K562 (cell line): ENCODE data around the gene SEPTIN2. TPM values are rescaled to one million over a fixed set of nuclear protein-coding genes. Genes with fewer than 3 reads are reported as not detected.

ENCODE experiments used
- ATAC-seq: fragments of 200-7000 bp; cut with Tn5 transposase; 3 replicates; pipeline ENCODE4 v1.9.1; 2020; ENCODE audit warnings: moderate library complexity
- BruUV-seq: library from RNA; stranded (reverse); fragments of 400-500 nt; replicated peaks from 2 replicates; lab custom pipeline; 2021; lab: Mats Ljungman, UMichigan
- CTCF ChIA-PET: fragments of 300-600 bp; formaldehyde crosslinking; extraction: SDS; loops from one replicate; lab custom pipeline; 2021; ENCODE audit warnings: low intra/inter-chr PET ratio; lab: Yijun Ruan, JAX
- POLR2A ChIA-PET: fragments of 300-600, 350-650 bp; sonication (Branson Sonifier 250); formaldehyde crosslinking; extraction: SDS; loops from one replicate; lab custom pipeline; 2021; ENCODE audit warnings: antibody characterized with exemption, inconsistent platforms; lab: Yijun Ruan, JAX
- DNase-seq, 4 experiments: peaks; one replicate each; pipeline versions ENCODE4 v3.0.0 to v3.0.0-alpha.2; 2011 to 2018; ENCODE audit warnings: low spot score in 3 of 4, mixed read lengths in 3 of 4; ENCODE audit errors: extremely low read depth in 1 of 4
- FAIRE-seq: peaks from 2 replicates; lab custom pipeline; 2011; peaks lifted over from hg19 to GRCh38; lab: Jason Lieb, UNC
- H2AFZ ChIP-seq: 2 replicates; pipeline ENCODE4 v1.6.0; 2011; ENCODE audit warnings: low read depth, low read length, control low read depth, inconsistent platforms
- H3K27ac ChIP-seq: fragments of 200-600 bp; 3 replicates; pipeline ENCODE4 v1.8.0; 2011; ENCODE audit warnings: low read depth, mild to moderate bottlenecking, control low read depth, inconsistent platforms, low read length, moderate library complexity, mixed read lengths; ENCODE audit errors: extremely low read depth
- H3K27me3 ChIP-seq, 2 experiments: fragments of 300-600 bp in 1 of 2; 2 replicates in 1 of 2; 3 replicates in 1 of 2; pipeline versions ENCODE4 v1.6.0 to v1.8.0; 2011; ENCODE audit warnings: inconsistent platforms in 2 of 2, low read length in 2 of 2, mild to moderate bottlenecking in 1 of 2, mixed read lengths in 1 of 2, moderate library complexity in 1 of 2; ENCODE audit not compliant: control insufficient read depth in 2 of 2, insufficient read depth in 2 of 2
- H3K36me3 ChIP-seq: fragments of 300-600 bp; 3 replicates; pipeline ENCODE4 v1.8.0; 2011; ENCODE audit warnings: mild to moderate bottlenecking, low read length, inconsistent platforms; ENCODE audit not compliant: control insufficient read depth, insufficient read depth
- H3K4me1 ChIP-seq, 2 experiments: fragments of 200-600 bp in 1 of 2; replicated peaks in 1 of 2; 2 replicates in 1 of 2; 3 replicates in 1 of 2; pipeline versions ENCODE4 v1.5.1 to v1.8.0; 2011; ENCODE audit warnings: inconsistent platforms in 2 of 2, low read length in 2 of 2, mild to moderate bottlenecking in 1 of 2, mixed read lengths in 1 of 2, moderate library complexity in 1 of 2; ENCODE audit not compliant: control insufficient read depth in 2 of 2, insufficient read depth in 2 of 2
- H3K4me2 ChIP-seq: 2 replicates; pipeline ENCODE4 v1.6.1; 2011; ENCODE audit warnings: low read length, control low read depth, inconsistent platforms, mixed read lengths; ENCODE audit not compliant: insufficient read depth
- H3K4me3 ChIP-seq: fragments of 200-600 bp; sonication (generic), shearing (Covaris generic); 2 replicates; pipeline ENCODE4 v1.5.1; 2016; ENCODE audit warnings: control low read depth, inconsistent platforms
- H3K79me2 ChIP-seq: fragments of 200-600 bp; 3 replicates; pipeline ENCODE4 v1.8.0; 2011; ENCODE audit warnings: low read length, inconsistent platforms; ENCODE audit not compliant: control insufficient read depth, insufficient read depth
- H3K9ac ChIP-seq, 2 experiments: 2 replicates each; pipeline versions ENCODE4 v1.6.0 to v1.6.1; 2011; ENCODE audit warnings: low read depth in 2 of 2, low read length in 2 of 2, control low read depth in 1 of 2, inconsistent platforms in 1 of 2, mild to moderate bottlenecking in 1 of 2, mixed read lengths in 1 of 2; ENCODE audit not compliant: insufficient read depth in 1 of 2
- H3K9me1 ChIP-seq: one replicate; pipeline ENCODE4 v1.6.0; 2011; ENCODE audit warnings: inconsistent platforms, mild to moderate bottlenecking, low read length, moderate library complexity; ENCODE audit not compliant: control insufficient read depth, insufficient read depth
- H3K9me3 ChIP-seq: replicated peaks from 2 replicates; pipeline ENCODE4 v1.5.1; 2011; ENCODE audit warnings: low read depth, low read length, inconsistent platforms; ENCODE audit not compliant: control insufficient read depth, insufficient read depth
- H4K20me1 ChIP-seq: replicated peaks from 2 replicates; pipeline ENCODE4 v1.6.1; 2011; ENCODE audit warnings: low read length, inconsistent platforms, mixed read lengths; ENCODE audit not compliant: control insufficient read depth, insufficient read depth
- ARID4B ChIP-seq: sonication (generic); formaldehyde crosslinking; IDR thresholded peaks from 2 replicates; pipeline ENCODE4 v1.8.0; 2022; ENCODE audit warnings: mild to moderate bottlenecking, missing genetic modification reagents
- DLX4 ChIP-seq: fragments of 250-450 bp; sonication (Bioruptor Pico); IDR thresholded peaks from 2 replicates; pipeline ENCODE4 v1.6.1; 2021; ENCODE audit warnings: mild to moderate bottlenecking
- FOXA3 ChIP-seq, 2 experiments: fragments of 450-650 bp in 1 of 2; sonication (generic) in 1 of 2; formaldehyde crosslinking; IDR thresholded peaks in 1 of 2; conservative IDR thresholded peaks in 1 of 2; 2 replicates each; pipeline versions ENCODE4 v1.4.0 to v1.8.0; 2020 to 2022; ENCODE audit warnings: mild to moderate bottlenecking in 2 of 2, missing genetic modification reagents in 1 of 2
- HDAC8 ChIP-seq: fragments of 450-650 bp; IDR thresholded peaks from 2 replicates; pipeline ENCODE4 v1.6.1; 2016; ENCODE audit warnings: mild to moderate bottlenecking, missing genetic modification characterization, moderate library complexity, missing compliant biosample characterization
- MTA2 ChIP-seq: fragments of 450-650 bp; IDR thresholded peaks from 2 replicates; pipeline ENCODE4 v1.6.1; 2016; ENCODE audit warnings: low read depth
- NFXL1 ChIP-seq: fragments of 450-650 bp; formaldehyde crosslinking; IDR thresholded peaks from 2 replicates; pipeline ENCODE4 v1.4.0; 2021; ENCODE audit warnings: mild to moderate bottlenecking
- PHF21A ChIP-seq: fragments of 450-650 bp; IDR thresholded peaks from 2 replicates; pipeline ENCODE4 v1.6.1; 2017; ENCODE audit warnings: low read depth, borderline replicate concordance
- POLR2A ChIP-seq: fragments of 450-650 bp; conservative IDR thresholded peaks from 2 replicates; pipeline ENCODE4 v1.6.1; 2016
- RNF2 ChIP-seq: sonication (generic); IDR thresholded peaks from 2 replicates; pipeline ENCODE4 v1.6.1; 2016
- TCF15 ChIP-seq: fragments of 250-450 bp; sonication (Bioruptor Pico); IDR thresholded peaks from 2 replicates; pipeline ENCODE4 v1.8.0; 2022; ENCODE audit warnings: moderate library complexity, mild to moderate bottlenecking, inconsistent platforms
- TRIM28 ChIP-seq: fragments of 450-650 bp; IDR thresholded peaks from 2 replicates; pipeline ENCODE4 v1.6.1; 2017
- ZFX ChIP-seq: sonication (generic); formaldehyde crosslinking; IDR thresholded peaks from 2 replicates; pipeline ENCODE4 v1.8.0; 2022; ENCODE audit warnings: mild to moderate bottlenecking, missing genetic modification reagents, moderate library complexity
- WGBS: fragments of 100-300 bp; shearing (Covaris generic); methylation state at CpG from one replicate; pipeline ENCODE4 v1.1.6; 2016; ENCODE audit warnings: low coverage, mixed read lengths; ENCODE audit not compliant: insufficient coverage; ENCODE audit errors: missing lambda C conversion rate; 5-methylcytosine and 5-hydroxymethylcytosine counted together
- in situ Hi-C: fragments of 300-500 bp; cut with MboI; formaldehyde crosslinking; loops from 4 replicates; pipeline ENCODE4 v1.15.0; 2018; ENCODE audit warnings: inconsistent platforms, mixed read lengths
- intact Hi-C: fragments of 100-400 bp; cut with micrococcal nuclease; formaldehyde crosslinking; loops from 2 replicates; pipeline ENCODE4 v1.14.2; 2022
- polyA plus RNA-seq, 8 experiments: library from polyadenylated mRNA; depleted of rRNA in 4 of 8; stranded (reverse) in 5 of 8; unstranded in 3 of 8; fragments of >200 nt; fragmentation: Nextera tagmentation in 2 of 8; fragmentation: Illumina TruSeq in 1 of 8; extraction: Ambion mirVana in 2 of 8; extraction: Trizol in 1 of 8; gene quantifications; 2 replicates each; pipeline versions ENCODE4 v1.2.1 to v1.2.3, GENCODE V29; 2011 to 2014; ENCODE audit warnings: inconsistent platforms in 1 of 8, missing spikeins in 1 of 8
- total RNA-seq, 7 experiments: library from RNA; depleted of rRNA in 6 of 7; stranded (reverse); fragments of >200 nt in 6 of 7; fragmentation: Illumina TruSeq in 2 of 7; extraction: Trizol in 2 of 7; gene quantifications; 2 replicates each; pipeline versions ENCODE4 v1.2.1 to v1.2.3, GENCODE V29; 2011 to 2021; ENCODE audit warnings: low replicate concordance in 1 of 7
- TF ChIP-seq, protein P1 (sequence below): fragments of 250-450 bp; sonication (Bioruptor Pico); IDR thresholded peaks from 2 replicates; pipeline ENCODE4 v1.4.0; 2020

SEPTIN2 gene
- total and polyA plus RNA-seq, 9 of the 15 experiments (the other 6 are each of a cell fraction or from before 2014, with no cell fraction given), result 121 to 367 (median 166) TPM

- BruUV-seq, result no TSS peak
- Histone ChIP-seq H3K9ac (no peak overlapping the region), H3K79me2 (peaks cover 99% of the 10 kb centered on the region), H3K4me2 (no peak overlapping the region), H3K9me3 (no peaks in the 10 kb centered on the region), H4K20me1 (peaks cover 23% of the 10 kb centered on the region), H3K4me1 (peaks cover 4 to 23% of the 10 kb centered on the region in 2 experiments; a peak in 4 of 5 replicates), H3K9me1 (no peaks in the 10 kb centered on the region), H3K36me3 (peaks cover 60% of the 10 kb centered on the region), H2AFZ (no peak overlapping the region), H3K4me3 (no peak overlapping the region), H3K27me3 (no peaks in the 10 kb centered on the region), H3K27ac (no peak overlapping the region)
- ChIA-PET POLR2A (no interaction called here), CTCF (no interaction called here)
- in situ Hi-C loops, result no loop called here
- WGBS, result 82% methylated on average over 1 of the region's 1 CpG
- intact Hi-C loops, result no loop called here
- DNase-seq, result no peak
- FAIRE-seq, result no peak
- ATAC-seq, result no peak
- TF ChIP-seq TCF15 (CRISPR knock-in tag), result no peak
- TF ChIP-seq NFXL1 (CRISPR knock-in tag), result no peak
- no peak for TF ChIP-seq FOXA3 (CRISPR knock-in tag; conservative IDR thresholded peaks at IDR 0.05 in 1 of 2, IDR thresholded peaks at IDR 0.05 in 1 of 2)
- TF ChIP-seq, protein P1, sequence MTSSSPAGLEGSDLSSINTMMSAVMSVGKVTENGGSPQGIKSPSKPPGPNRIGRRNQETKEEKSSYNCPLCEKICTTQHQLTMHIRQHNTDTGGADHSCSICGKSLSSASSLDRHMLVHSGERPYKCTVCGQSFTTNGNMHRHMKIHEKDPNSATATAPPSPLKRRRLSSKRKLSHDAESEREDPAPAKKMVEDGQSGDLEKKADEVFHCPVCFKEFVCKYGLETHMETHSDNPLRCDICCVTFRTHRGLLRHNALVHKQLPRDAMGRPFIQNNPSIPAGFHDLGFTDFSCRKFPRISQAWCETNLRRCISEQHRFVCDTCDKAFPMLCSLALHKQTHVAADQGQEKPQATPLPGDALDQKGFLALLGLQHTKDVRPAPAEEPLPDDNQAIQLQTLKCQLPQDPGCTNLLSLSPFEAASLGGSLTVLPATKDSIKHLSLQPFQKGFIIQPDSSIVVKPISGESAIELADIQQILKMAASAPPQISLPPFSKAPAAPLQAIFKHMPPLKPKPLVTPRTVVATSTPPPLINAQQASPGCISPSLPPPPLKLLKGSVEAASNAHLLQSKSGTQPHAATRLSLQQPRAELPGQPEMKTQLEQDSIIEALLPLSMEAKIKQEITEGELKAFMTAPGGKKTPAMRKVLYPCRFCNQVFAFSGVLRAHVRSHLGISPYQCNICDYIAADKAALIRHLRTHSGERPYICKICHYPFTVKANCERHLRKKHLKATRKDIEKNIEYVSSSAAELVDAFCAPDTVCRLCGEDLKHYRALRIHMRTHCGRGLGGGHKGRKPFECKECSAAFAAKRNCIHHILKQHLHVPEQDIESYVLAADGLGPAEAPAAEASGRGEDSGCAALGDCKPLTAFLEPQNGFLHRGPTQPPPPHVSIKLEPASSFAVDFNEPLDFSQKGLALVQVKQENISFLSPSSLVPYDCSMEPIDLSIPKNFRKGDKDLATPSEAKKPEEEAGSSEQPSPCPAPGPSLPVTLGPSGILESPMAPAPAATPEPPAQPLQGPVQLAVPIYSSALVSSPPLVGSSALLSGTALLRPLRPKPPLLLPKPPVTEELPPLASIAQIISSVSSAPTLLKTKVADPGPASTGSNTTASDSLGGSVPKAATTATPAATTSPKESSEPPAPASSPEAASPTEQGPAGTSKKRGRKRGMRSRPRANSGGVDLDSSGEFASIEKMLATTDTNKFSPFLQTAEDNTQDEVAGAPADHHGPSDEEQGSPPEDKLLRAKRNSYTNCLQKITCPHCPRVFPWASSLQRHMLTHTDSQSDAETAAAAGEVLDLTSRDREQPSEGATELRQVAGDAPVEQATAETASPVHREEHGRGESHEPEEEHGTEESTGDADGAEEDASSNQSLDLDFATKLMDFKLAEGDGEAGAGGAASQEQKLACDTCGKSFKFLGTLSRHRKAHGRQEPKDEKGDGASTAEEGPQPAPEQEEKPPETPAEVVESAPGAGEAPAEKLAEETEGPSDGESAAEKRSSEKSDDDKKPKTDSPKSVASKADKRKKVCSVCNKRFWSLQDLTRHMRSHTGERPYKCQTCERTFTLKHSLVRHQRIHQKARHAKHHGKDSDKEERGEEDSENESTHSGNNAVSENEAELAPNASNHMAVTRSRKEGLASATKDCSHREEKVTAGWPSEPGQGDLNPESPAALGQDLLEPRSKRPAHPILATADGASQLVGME (CRISPR knock-in tag), result no peak
- no peak for TF ChIP-seq ARID4B
- no peak for TF ChIP-seq DLX4 (CRISPR knock-in tag)
- TF ChIP-seq TRIM28, result no peak
- no peak for TF ChIP-seq HDAC8 (tag)
- TF ChIP-seq ZFX (CRISPR knock-in tag), result no peak
- no peak for TF ChIP-seq PHF21A
- no peak for TF ChIP-seq MTA2
- no peak for TF ChIP-seq POLR2A
- no peak for TF ChIP-seq RNF2
Measured at GRCh38 chr2:241321033-241321432, 5.3 kb downstream of the SEPTIN2 start.
